Right lobe of liver (tissue), 6 donors: ENCODE data around the gene RMDN2. TPM values are rescaled to one million over a fixed set of nuclear protein-coding genes. Genes with fewer than 3 reads are reported as not detected.
A peak's percentile ranks its signal among the peaks of the same experiment; 100 is the strongest.
"Not testable (repeated sequence)": the region's sequence is repeated elsewhere in the genome, so short reads cannot be mapped to it uniquely, and the experiment has no call there.

Source experiments
- ATAC-seq, 4 donors: fragments of 200-7000 bp; cut with Tn5 transposase; one replicate each; pipeline ENCODE4 v1.9.1; 2020; ENCODE audit warnings: mild to moderate bottlenecking in 4 of 4, moderate library complexity in 4 of 4
- DNase-seq, 3 donors: peaks; one replicate each; pipeline ENCODE4 v3.0.0-alpha.2; 2020
- H3K27ac ChIP-seq, 3 donors: fragments of 200-600 bp; one replicate each; pipeline ENCODE4 v1.8.0; 2022
- H3K27me3 ChIP-seq, 2 donors: fragments of 200-600 bp; one replicate each; pipeline ENCODE4 v1.8.0; 2022
- H3K36me3 ChIP-seq, 4 donors: fragments of 200-600 bp; sonication (generic) in 1 of 4; one replicate each; pipeline versions ENCODE4 v1.5.1 to v1.8.0; 2017 to 2022; ENCODE audit warnings: control low read depth in 1 of 4
- H3K4me1 ChIP-seq, 4 donors: fragments of 200-600 bp; sonication (generic) in 1 of 4; one replicate each; pipeline versions ENCODE4 v1.5.1 to v1.8.0; 2017 to 2022; ENCODE audit warnings: control low read depth in 1 of 4
- H3K4me3 ChIP-seq, 3 donors: fragments of 200-600 bp; one replicate each; pipeline ENCODE4 v1.8.0; 2022
- H3K9me3 ChIP-seq, 4 donors: fragments of 200-600 bp; sonication (generic) in 1 of 4; one replicate each; pipeline versions ENCODE4 v1.5.1 to v1.8.0; 2017 to 2022; ENCODE audit warnings: control low read depth in 1 of 4
- POLR2A ChIP-seq: fragments of 450-650 bp; IDR thresholded peaks from one replicate; pipeline ENCODE4 v1.6.1; 2017; ENCODE audit warnings: antibody characterized with exemption, mild to moderate bottlenecking
- WGBS: methylation state at CpG from one replicate; pipeline ENCODE4 v1.1.6; 2018; ENCODE audit warnings: low coverage, low lambda C conversion rate; ENCODE audit not compliant: insufficient coverage; ENCODE audit errors: missing lambda C conversion rate; 5-methylcytosine and 5-hydroxymethylcytosine counted together
- intact Hi-C, 2 donors: fragments of 100-400 bp; cut with DNase I; formaldehyde crosslinking; loops; one replicate each; pipeline versions ENCODE4 v1.11.2 to v1.14.1; 2022
- total RNA-seq, 6 experiments: library from RNA; depleted of rRNA in 2 of 6; stranded (reverse); fragments of >200 nt in 2 of 6; fragmentation: NEBNext Ultra II Directional in 3 of 6; extraction: Animal tissue kit (Norgen Biotek cat#: 25700) in 3 of 6; gene quantifications; one replicate each; pipeline versions ENCODE4 v1.1.0 to v1.2.4, GENCODE V29; 2016 to 2023
- TF ChIP-seq, protein P1 (sequence below), 4 donors: fragments of 200-600 bp in 3 of 4; fragments of 450-650 bp in 1 of 4; IDR thresholded peaks; one replicate each; pipeline versions ENCODE4 v1.5.1 to v1.8.0; 2016 to 2022; ENCODE audit warnings: antibody characterized with exemption in 4 of 4, mild to moderate bottlenecking in 2 of 4
- donor health status: DM: no; HTN: yes; CAD: no.
- donor health status: DM: no; HTN: no; CAD: no.
- donor health status: DM: no; HTN: no; CAD: no.
- donor health status: DM: no; HTN: yes; CAD: no.
- donor health status: DM: no; HTN: yes; CAD: no.

RMDN2 gene
- total RNA-seq, 6 experiments from 2014 or later = 8.8 to 18.5 (median 15.7) TPM

- H3K4me1 ChIP-seq = no peaks in the 10 kb centered on the region
- peaks cover 0 to 24% (median 3%) of the 10 kb centered on the region in 4 donors for H3K36me3 ChIP-seq
- DNase-seq (no peak), ATAC-seq (no peak)
- intact Hi-C loops = no loop called here
- no peaks in the 10 kb centered on the region for H3K27me3 ChIP-seq
- no peak overlapping the region for H3K4me3 ChIP-seq
- no peak for TF ChIP-seq POLR2A
- TF ChIP-seq, protein P1, sequence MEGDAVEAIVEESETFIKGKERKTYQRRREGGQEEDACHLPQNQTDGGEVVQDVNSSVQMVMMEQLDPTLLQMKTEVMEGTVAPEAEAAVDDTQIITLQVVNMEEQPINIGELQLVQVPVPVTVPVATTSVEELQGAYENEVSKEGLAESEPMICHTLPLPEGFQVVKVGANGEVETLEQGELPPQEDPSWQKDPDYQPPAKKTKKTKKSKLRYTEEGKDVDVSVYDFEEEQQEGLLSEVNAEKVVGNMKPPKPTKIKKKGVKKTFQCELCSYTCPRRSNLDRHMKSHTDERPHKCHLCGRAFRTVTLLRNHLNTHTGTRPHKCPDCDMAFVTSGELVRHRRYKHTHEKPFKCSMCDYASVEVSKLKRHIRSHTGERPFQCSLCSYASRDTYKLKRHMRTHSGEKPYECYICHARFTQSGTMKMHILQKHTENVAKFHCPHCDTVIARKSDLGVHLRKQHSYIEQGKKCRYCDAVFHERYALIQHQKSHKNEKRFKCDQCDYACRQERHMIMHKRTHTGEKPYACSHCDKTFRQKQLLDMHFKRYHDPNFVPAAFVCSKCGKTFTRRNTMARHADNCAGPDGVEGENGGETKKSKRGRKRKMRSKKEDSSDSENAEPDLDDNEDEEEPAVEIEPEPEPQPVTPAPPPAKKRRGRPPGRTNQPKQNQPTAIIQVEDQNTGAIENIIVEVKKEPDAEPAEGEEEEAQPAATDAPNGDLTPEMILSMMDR (IDR thresholded peaks at IDR 0.05) = no peak
- 71% methylated on average over 1 of the region's 1 CpG for WGBS
- H3K27ac ChIP-seq = no peak overlapping the region
- no peaks in the 10 kb centered on the region for H3K9me3 ChIP-seq
Observed at GRCh38 chr2:38000485-38001222, 75.6 kb downstream of the RMDN2 start.

- H3K9me3 ChIP-seq, H3K4me1 ChIP-seq, H3K27ac ChIP-seq, ATAC-seq, H3K27me3 ChIP-seq, H3K36me3 ChIP-seq, DNase-seq, H3K4me3 ChIP-seq, intact Hi-C loops: not testable (repeated sequence)
- WGBS = 70% methylated on average over 4 of the region's 6 CpGs
Observed at GRCh38 chr2:38010187-38010586, 85.1 kb downstream of the RMDN2 start.

DNA sequence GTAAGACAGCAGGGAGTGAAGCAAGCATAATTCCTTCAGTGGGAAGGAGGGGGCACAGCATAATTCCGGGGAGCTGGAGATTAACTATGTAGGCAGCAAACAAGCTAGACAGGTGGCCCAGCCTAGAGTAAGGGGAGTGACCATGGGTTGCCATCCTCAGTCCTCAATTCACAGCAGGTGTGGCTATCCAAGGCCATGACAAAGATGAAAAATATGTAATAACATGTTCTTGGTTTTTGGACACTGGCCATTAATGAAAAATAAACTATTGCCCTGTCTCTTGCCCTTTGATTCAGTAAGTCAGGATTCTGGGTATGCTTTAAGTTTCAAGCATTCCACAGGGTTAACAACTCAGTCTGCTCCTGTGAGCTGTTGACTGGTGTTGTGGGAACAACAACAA is 85.9 kb downstream of the RMDN2 start:
- WGBS = 100% methylated on average over 1 of the region's 1 CpG
- Histone ChIP-seq H3K27ac (no peak overlapping the region), H3K36me3 (no peaks in the 10 kb centered on the region), H3K9me3 (no peaks in the 10 kb centered on the region), H3K4me1 (no peaks in the 10 kb centered on the region), H3K4me3 (no peak overlapping the region), H3K27me3 (no peaks in the 10 kb centered on the region)
- no peak for ATAC-seq
- DNase-seq = no peak
- intact Hi-C loops = no loop called here
- no peak for TF ChIP-seq POLR2A
- TF ChIP-seq, protein P1 (IDR thresholded peaks at IDR 0.05) = no peak

- no peak for DNase-seq
- 53% methylated on average over 3 of the region's 3 CpGs for WGBS
Observed at GRCh38 chr2:38013158-38013752, 88.2 kb downstream of the RMDN2 start.

DNA sequence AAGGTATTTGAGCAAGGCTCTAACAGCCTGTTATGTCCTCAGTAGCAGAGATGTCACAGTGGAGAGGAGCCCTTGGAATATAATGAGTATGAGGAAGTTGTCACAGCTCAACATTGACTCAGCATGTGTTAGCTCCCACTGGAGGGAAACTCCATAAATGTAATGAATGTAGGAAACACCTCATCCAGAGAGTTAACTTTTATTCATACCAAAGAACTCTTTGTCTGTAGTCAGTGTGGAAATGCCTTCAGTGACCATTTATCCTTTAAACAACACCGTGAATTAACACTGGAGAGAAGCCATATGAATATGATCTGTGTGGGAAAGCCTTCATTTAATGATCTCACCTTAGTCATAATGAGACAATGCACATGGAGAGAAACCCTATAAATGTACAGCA is 91.1 kb downstream of the RMDN2 start:
- no peak overlapping the region for H3K27ac ChIP-seq
- H3K27me3 ChIP-seq = no peaks in the 10 kb centered on the region
- no peak overlapping the region for H3K4me3 ChIP-seq
- intact Hi-C loops = no loop called here
- no peak for TF ChIP-seq POLR2A
- TF ChIP-seq, protein P1 (IDR thresholded peaks at IDR 0.05) = no peak
- H3K9me3 ChIP-seq = no peaks in the 10 kb centered on the region
- peak in 1 of 4 donors; percentile 22 for ATAC-seq
- 100% methylated on average over 1 of the region's 1 CpG for WGBS
- no peaks in the 10 kb centered on the region for H3K4me1 ChIP-seq
- H3K36me3 ChIP-seq = no peaks in the 10 kb centered on the region
- DNase-seq = no peak

More at GRCh38 chr2:38013158-38013752, 88.2 kb downstream of the RMDN2 start:
- no peaks in the 10 kb centered on the region for H3K36me3 ChIP-seq
- no peak overlapping the region for H3K4me3 ChIP-seq
- H3K9me3 ChIP-seq = no peaks in the 10 kb centered on the region
- no peaks in the 10 kb centered on the region for H3K27me3 ChIP-seq
- no peak overlapping the region for H3K27ac ChIP-seq
- H3K4me1 ChIP-seq = no peaks in the 10 kb centered on the region
- ATAC-seq = peak in 1 of 4 donors; percentile 47
- intact Hi-C loops = no loop called here
- TF ChIP-seq POLR2A = no peak
